Keratinocyte (primary cell): Measurements from ENCODE around the gene ZNF423.

Experiments
- CTCF ChIP-seq, 3 experiments: IDR thresholded peaks in 1 of 3; conservative IDR thresholded peaks in 1 of 3; optimal IDR thresholded peaks in 1 of 3; 2 replicates in 2 of 3; 3 replicates in 1 of 3; pipeline versions ENCODE3 to v1.5.1; 2011; ENCODE audit warnings: low read length in 3 of 3, mild to moderate bottlenecking in 3 of 3, moderate library complexity in 2 of 3, control low read depth in 1 of 3, inconsistent platforms in 1 of 3; ENCODE audit not compliant: insufficient read depth in 2 of 3; ENCODE audit errors: extremely low read depth in 1 of 3
- EZH2 ChIP-seq: IDR thresholded peaks from one replicate; pipeline ENCODE4 v1.6.1; 2012; ENCODE audit warnings: inconsistent platforms, mild to moderate bottlenecking, low read length, moderate library complexity

GRCh38 chr16:49739381-49739780 lies 116.5 kb downstream of the ZNF423 start:
- TF ChIP-seq CTCF (optimal IDR thresholded peaks at IDR 0.05 in 1 of 3, IDR thresholded peaks at IDR 0.05 in 1 of 3, conservative IDR thresholded peaks at IDR 0.05 in 1 of 3; ENCODE audit: extremely low read depth in 1 of 3, insufficient read depth in 2 of 3, low read length in 3 of 3), result no peak
- no peak for TF ChIP-seq EZH2
